Measurements from ENCODE around the gene MAPK8IP3.

MAPK8IP3 gene

DNA sequence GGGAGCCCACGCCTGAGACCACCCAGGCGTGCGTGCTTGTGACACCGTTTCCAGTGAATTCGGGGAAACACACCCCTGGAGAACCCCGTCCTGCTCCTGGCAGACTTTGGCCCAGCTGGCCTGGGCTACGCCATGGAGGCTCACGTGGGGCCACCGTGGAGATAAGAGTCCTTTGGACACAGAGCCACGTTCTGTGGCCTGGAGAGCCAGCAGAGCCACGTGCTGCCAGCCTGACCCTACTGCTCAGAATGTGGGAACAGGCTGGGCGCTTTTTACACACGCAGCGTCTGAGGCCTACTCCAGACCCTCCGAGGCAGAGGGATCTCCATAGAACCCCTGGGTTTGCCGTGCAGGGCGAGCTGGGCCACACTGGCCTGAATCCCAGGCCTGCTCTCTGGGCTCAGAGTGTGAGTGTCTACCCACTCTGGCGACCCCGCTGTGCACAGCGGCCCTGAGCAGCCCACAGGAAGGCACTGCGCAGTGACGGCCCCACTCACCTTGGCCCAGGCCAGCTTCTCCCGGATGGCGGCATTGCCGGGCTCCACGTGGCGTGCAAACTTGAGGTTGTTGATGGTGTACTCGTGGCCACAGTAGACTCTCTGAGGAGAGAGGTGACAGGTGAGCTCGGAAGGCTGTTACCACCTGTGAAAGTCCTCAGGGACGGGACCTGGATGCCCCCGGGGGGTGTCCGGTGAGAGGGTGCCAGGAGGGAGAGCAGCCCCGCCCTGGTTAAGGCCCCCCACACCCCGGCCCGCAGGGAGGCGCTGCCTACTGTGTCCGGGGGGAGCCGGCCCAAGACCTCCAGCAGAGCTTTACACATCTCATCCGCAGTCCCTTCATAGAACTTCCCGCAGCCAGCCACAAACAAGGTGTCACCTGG is 110.6 kb downstream of the MAPK8IP3 start:
- no peak for DNase-seq

DNA sequence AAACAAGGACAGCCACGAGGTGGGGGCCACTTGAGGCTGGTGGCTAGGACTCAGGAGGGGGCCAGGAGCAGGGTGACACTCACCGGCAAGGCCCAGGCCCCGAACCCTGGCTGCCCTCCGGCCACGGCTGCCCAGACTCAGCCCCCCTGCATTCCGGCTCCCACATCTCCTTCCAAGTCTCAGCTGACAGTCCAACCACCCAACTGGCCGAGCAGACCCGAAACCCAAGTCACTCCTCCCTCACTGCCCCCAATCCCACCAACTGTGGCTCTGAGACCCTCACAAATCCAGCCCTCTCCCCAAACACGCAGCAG is 111.2 kb downstream of the MAPK8IP3 start:
- no peak for DNase-seq

DNA sequence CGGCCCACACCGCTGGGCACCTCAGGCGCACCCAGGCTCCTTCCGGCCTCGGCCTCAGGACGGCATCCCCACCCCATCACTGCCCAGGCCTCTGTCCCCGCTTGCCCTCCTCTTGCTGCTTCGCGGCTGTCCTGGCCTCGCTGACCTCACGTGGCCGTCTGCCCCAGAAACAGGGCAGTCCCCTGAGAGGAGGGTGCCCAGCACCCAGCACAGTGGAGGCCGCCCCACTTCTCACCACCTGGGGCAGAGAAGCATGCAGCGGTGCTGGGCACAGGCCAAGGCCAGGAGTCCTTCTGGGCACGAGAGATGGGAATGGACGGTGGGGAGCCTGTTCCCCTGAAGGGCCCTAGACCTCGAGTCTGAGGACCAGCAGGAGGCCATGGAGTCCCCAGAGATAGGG is 111.7 kb downstream of the MAPK8IP3 start:
- no peak for DNase-seq

DNA sequence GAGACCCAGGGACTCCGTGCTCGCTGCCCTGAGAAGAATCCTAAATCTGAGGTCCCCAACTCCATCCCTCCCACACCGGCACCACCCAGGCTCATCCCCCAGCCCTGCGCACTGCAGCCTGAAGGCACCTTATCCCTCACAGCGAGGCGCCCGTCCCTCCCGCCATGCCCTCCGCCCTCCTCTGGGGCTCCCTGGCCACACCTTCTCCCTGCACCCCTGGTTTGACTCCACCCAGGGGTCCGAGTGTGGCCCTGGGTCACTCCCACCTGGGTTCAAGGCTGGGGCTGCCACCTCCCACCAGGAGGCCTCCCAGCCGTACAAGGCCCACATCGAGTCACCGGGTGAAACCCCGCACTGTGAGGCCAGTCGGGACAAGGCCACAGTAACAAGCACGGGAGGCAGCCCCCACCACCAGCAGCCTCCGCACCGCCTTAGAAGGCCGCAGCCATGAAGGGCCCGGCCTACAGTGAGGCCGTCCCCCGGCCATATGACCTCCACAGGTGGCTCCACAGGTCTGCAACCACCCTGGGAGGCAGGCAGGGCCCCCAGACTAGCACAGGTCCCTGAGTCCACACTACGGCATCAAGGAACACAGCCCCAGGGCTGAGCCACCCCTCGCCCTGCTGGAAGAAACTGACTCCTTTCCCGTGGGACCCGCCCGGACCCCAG is 112.3 kb downstream of the MAPK8IP3 start:
- DNase-seq, result no peak

DNA sequence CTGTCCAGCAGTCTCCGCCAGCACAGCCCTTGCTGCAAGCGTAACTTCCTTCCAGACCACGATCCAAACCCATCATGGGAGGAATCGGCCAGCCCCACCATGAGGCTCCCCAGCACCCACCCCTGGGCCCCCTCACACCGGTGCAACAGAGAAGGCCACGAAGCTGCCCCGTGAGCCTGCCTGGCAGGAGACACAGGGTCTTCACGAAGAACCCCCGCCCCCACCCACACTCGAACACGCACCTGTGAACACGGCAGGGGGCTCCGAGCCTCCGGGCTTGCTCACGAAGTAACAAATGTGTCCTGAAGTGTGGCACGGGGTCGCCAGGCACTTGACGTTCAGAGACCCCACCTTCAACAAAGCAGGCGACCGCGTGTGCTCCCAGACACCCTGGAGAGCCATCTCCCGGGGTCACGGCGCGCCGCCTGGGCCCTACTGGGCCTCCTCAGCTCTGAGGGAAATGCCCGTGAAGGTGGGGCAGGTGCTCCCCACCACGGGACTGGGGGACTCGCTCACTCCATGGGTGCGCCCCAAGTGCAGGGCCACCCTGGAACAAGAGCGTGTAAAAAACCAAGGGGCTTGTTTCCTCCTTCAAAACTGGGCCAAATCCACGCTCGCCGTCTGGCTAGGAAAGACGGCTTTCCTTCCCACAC is 113.0 kb downstream of the MAPK8IP3 start:
- no peak for DNase-seq

DNA sequence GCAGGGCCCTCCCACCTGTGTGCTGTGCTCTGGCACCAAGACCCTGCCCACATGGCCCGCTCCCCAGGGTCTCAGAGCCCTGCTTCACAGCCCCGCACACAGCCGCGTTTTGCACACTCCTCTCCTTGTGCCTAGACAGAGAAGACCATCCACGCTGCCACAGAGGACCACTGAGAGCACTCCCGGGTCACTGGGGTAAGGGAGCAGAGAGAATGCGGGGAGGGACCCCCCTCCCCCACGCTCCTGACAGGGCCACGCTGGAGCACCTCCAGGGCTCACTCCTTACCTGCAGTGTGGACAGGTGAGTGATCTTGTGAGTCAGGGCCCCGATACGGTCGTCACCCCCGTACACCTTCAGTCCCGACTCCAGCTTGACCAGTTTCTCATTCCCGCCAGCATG is 113.6 kb downstream of the MAPK8IP3 start:
- DNase-seq, result no peak
